Measurements from ENCODE around the gene GCN1.

GCN1 gene

DNA sequence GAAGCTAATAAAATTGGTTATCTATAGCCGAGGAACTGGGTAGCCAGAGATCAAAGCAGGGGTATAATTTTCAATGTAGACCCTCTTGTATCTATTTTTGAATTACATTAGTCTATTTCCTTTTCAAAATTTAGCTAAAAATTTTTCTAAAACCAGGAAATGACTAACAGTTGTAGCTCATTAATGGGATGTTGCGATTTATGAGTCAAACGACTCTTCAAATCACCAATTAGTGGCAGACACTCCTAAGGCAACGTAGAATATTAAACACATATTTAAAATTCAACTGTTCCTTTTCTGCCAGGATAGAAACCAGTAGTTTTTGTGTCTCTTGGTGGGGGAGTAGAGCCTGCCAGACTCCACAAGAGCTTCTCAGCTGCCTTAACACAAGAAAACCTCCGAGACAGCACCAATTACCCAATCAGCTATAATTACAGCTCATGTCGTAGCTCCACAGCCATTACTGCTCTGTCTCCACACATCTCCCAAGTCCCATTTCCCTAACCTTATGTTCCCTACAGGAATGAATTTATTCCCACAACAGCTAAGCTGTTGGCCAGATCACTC lies 26.9 kb downstream of the GCN1 start:
- no peaks in the 10 kb centered on the region for H3K27me3 ChIP-seq (ENCODE audit: control insufficient read depth in 1 of 2, insufficient read depth in 2 of 2, low read length in 2 of 2)
- H3K9me3 ChIP-seq (ENCODE audit: control insufficient read depth in 1 of 2, low read length in 2 of 2) = no peaks in the 10 kb centered on the region
- no peak overlapping the region for H3K4me3 ChIP-seq (ENCODE audit: low read depth in 1 of 2, low read length in 2 of 2)
- no peak overlapping the region for H3K27ac ChIP-seq (ENCODE audit: low read depth, low read length)
- H3K9ac ChIP-seq (ENCODE audit: low read depth in 1 of 2, low read length in 2 of 2) = no peak overlapping the region
- no peaks in the 10 kb centered on the region for H3K4me1 ChIP-seq (ENCODE audit: control insufficient read depth in 1 of 2, insufficient read depth in 2 of 2, low read length in 2 of 2)
- H3K36me3 ChIP-seq (ENCODE audit: control insufficient read depth in 1 of 2, insufficient read depth in 2 of 2, low read length in 2 of 2) = peaks cover 44 to 79% of the 10 kb centered on the region in 2 donors

DNA sequence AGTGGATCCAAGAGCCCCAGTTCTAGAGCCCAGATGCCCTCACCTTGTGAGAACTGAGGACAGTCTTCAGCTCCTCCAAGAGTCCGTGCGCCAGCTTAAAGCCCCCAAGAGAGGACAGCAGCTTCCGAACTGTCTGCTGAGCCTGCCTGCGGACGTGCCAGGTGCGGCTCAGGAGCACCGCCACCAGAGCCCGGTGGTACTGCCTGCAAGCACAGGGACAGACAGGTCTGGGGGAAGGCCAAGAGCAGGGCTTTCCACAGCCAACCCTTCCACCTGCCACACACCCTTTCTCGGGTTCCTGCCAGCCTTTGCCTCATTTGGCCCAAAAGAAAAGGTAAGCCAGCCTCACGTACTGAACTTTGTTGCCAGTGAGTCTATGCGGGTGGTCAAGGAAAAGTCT lies 30.2 kb downstream of the GCN1 start:
- H3K27me3 ChIP-seq (ENCODE audit: control insufficient read depth in 1 of 2, insufficient read depth in 2 of 2, low read length in 2 of 2) = no peaks in the 10 kb centered on the region
- no peak overlapping the region for H3K27ac ChIP-seq (ENCODE audit: low read depth, low read length)
- H3K9ac ChIP-seq (ENCODE audit: low read depth in 1 of 2, low read length in 2 of 2) = no peak overlapping the region
- no peak overlapping the region for H3K4me3 ChIP-seq (ENCODE audit: low read depth in 1 of 2, low read length in 2 of 2)
- peaks cover 58 to 81% of the 10 kb centered on the region in 2 donors for H3K36me3 ChIP-seq (ENCODE audit: control insufficient read depth in 1 of 2, insufficient read depth in 2 of 2, low read length in 2 of 2)
- H3K9me3 ChIP-seq (ENCODE audit: control insufficient read depth in 1 of 2, low read length in 2 of 2) = no peaks in the 10 kb centered on the region
- H3K4me1 ChIP-seq (ENCODE audit: control insufficient read depth in 1 of 2, insufficient read depth in 2 of 2, low read length in 2 of 2) = no peaks in the 10 kb centered on the region

DNA sequence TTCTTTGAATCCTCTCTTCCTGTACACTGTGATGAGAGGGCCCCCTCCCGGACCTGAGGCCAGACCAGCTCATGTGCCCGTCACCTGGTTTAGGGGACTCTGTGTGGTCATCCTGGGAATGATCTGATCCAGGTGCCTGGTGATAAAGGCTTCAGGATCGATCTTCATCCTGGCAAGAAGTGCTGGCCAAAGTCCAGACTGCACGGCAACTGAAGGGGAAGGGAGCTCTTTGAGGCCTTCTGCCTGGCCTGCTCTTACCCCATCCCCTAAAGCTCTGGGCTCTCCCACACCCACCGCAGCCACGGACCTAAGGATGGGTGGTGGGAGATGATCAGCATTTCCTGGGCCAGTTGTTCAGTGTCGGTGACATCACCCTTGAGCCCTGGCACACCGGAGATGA lies 31.8 kb downstream of the GCN1 start:
- Histone ChIP-seq H3K4me1 (ENCODE audit: control insufficient read depth in 1 of 2, insufficient read depth in 2 of 2, low read length in 2 of 2) (no peaks in the 10 kb centered on the region), H3K9me3 (ENCODE audit: control insufficient read depth in 1 of 2, low read length in 2 of 2) (no peaks in the 10 kb centered on the region), H3K4me3 (ENCODE audit: low read depth in 1 of 2, low read length in 2 of 2) (no peak overlapping the region), H3K27ac (ENCODE audit: low read depth, low read length) (no peak overlapping the region), H3K27me3 (ENCODE audit: control insufficient read depth in 1 of 2, insufficient read depth in 2 of 2, low read length in 2 of 2) (no peaks in the 10 kb centered on the region), H3K36me3 (ENCODE audit: control insufficient read depth in 1 of 2, insufficient read depth in 2 of 2, low read length in 2 of 2) (peaks cover 54 to 79% of the 10 kb centered on the region in 2 donors), H3K9ac (ENCODE audit: low read depth in 1 of 2, low read length in 2 of 2) (no peak overlapping the region)

DNA sequence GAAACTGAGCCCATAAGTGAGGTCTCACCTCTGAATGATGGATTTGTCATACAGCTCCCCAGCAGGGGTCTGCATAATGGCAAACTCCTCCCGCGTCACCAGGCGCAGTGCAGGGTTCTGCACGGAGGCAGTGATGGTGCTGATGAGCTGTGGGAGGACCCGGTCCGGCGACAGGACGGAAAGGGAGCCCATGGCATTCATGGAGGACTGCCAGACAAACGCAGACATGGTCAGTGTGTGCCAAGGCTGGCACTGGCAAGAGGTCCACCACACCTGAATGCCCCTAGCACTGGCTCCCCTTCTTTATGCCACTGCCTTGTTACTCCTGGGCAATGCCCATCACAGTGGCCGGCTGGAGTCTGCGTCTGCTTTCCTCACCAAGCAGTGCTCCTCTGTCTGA lies 32.7 kb downstream of the GCN1 start:
- Histone ChIP-seq H3K4me1 (ENCODE audit: control insufficient read depth in 1 of 2, insufficient read depth in 2 of 2, low read length in 2 of 2) (no peaks in the 10 kb centered on the region), H3K4me3 (ENCODE audit: low read depth in 1 of 2, low read length in 2 of 2) (no peak overlapping the region), H3K36me3 (ENCODE audit: control insufficient read depth in 1 of 2, insufficient read depth in 2 of 2, low read length in 2 of 2) (peaks cover 59 to 81% of the 10 kb centered on the region in 2 donors), H3K27me3 (ENCODE audit: control insufficient read depth in 1 of 2, insufficient read depth in 2 of 2, low read length in 2 of 2) (no peaks in the 10 kb centered on the region), H3K9me3 (ENCODE audit: control insufficient read depth in 1 of 2, low read length in 2 of 2) (no peaks in the 10 kb centered on the region), H3K27ac (ENCODE audit: low read depth, low read length) (no peak overlapping the region), H3K9ac (ENCODE audit: low read depth in 1 of 2, low read length in 2 of 2) (no peak overlapping the region)

DNA sequence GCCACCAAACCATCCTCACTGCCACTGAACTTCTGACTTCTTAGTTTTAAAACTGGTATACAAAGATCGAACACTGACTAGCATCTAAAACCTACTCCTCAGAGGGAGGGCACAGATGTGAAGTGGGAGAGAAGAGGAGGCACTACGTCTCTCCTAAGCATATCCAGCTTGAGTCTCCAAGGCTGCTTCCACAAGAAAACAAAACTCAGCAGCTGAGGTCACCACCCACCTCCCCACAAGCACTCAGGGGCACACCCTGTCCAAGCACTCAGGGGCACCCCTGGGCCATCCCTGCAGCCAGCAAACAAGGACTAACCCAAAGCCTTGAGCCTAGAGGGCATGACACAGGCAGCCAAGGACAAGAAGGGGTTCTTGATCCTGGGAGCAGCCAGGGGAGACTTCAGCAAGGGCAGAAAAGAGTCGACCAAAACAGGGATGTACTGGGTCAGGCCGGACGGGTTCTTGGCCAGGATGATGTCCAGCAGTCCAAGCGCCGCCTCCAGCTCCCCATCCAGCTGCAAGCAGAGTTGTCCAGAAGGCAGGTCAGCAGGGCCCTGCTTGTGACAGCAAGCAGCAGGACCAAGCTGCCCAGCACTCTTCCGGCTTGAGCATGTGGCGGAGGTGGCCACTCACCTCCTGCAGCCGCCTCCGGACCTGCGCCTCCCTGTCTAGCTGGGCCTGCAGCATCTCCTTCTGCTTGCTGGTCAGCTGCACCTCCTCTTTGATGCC lies 34.8 kb downstream of the GCN1 start:
- no peaks in the 10 kb centered on the region for H3K4me1 ChIP-seq (ENCODE audit: control insufficient read depth in 1 of 2, insufficient read depth in 2 of 2, low read length in 2 of 2)
- no peaks in the 10 kb centered on the region for H3K27me3 ChIP-seq (ENCODE audit: control insufficient read depth in 1 of 2, insufficient read depth in 2 of 2, low read length in 2 of 2)
- H3K36me3 ChIP-seq (ENCODE audit: control insufficient read depth in 1 of 2, insufficient read depth in 2 of 2, low read length in 2 of 2) = peaks cover 75 to 96% of the 10 kb centered on the region in 2 donors
- H3K9ac ChIP-seq (ENCODE audit: low read depth in 1 of 2, low read length in 2 of 2) = no peak overlapping the region
- no peaks in the 10 kb centered on the region for H3K9me3 ChIP-seq (ENCODE audit: control insufficient read depth in 1 of 2, low read length in 2 of 2)
- H3K27ac ChIP-seq (ENCODE audit: low read depth, low read length) = no peak overlapping the region
- H3K4me3 ChIP-seq (ENCODE audit: low read depth in 1 of 2, low read length in 2 of 2) = no peak overlapping the region

DNA sequence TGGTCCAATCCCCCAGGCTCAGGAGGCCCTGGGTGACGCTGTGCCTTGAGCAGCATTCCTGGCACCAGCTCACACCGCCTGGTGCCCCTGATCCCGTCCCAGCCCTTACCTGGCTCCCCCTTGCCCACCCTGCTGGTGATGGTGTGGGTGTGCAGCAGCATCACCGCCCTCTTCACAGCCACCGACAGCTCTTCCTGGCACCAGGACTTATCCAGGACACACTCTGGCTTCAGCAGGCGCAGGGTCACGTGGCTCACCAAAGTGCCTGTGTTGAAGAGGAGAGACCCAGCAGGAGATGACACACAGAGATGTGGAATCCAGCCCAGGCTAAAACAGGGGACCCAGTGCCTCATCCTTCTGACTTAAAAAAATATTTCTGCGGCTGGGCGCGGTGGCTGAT lies 36.2 kb downstream of the GCN1 start:
- H3K9me3 ChIP-seq (ENCODE audit: control insufficient read depth in 1 of 2, low read length in 2 of 2) = no peaks in the 10 kb centered on the region
- H3K9ac ChIP-seq (ENCODE audit: low read depth in 1 of 2, low read length in 2 of 2) = no peak overlapping the region
- H3K27ac ChIP-seq (ENCODE audit: low read depth, low read length) = no peak overlapping the region
- H3K27me3 ChIP-seq (ENCODE audit: control insufficient read depth in 1 of 2, insufficient read depth in 2 of 2, low read length in 2 of 2) = no peaks in the 10 kb centered on the region
- no peaks in the 10 kb centered on the region for H3K4me1 ChIP-seq (ENCODE audit: control insufficient read depth in 1 of 2, insufficient read depth in 2 of 2, low read length in 2 of 2)
- H3K36me3 ChIP-seq (ENCODE audit: control insufficient read depth in 1 of 2, insufficient read depth in 2 of 2, low read length in 2 of 2) = peaks cover 72 to 97% of the 10 kb centered on the region in 2 donors
- no peak overlapping the region for H3K4me3 ChIP-seq (ENCODE audit: low read depth in 1 of 2, low read length in 2 of 2)

DNA sequence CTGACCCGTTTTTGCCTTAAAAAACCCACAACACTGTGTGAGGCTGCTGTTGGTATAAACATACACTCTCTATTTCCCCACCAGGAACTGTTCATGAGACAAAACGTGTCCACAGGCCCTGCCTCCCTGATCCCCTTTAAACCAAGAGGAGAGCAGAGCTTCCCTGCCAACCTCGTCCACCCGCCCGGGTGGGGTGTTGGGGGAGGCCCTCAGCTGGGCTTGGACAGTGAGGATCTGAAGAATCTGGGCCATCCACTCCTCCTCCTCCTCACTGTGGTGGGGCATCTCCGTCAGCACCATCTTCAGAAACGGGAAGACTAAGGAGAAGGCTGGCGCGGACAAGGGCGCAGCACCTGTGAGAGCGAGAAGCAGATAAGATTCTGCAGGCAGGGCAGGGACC lies 36.8 kb downstream of the GCN1 start:
- Histone ChIP-seq H3K27ac (ENCODE audit: low read depth, low read length) (no peak overlapping the region), H3K4me1 (ENCODE audit: control insufficient read depth in 1 of 2, insufficient read depth in 2 of 2, low read length in 2 of 2) (no peaks in the 10 kb centered on the region), H3K9ac (ENCODE audit: low read depth in 1 of 2, low read length in 2 of 2) (no peak overlapping the region), H3K36me3 (ENCODE audit: control insufficient read depth in 1 of 2, insufficient read depth in 2 of 2, low read length in 2 of 2) (peaks cover 72 to 96% of the 10 kb centered on the region in 2 donors), H3K27me3 (ENCODE audit: control insufficient read depth in 1 of 2, insufficient read depth in 2 of 2, low read length in 2 of 2) (no peaks in the 10 kb centered on the region), H3K4me3 (ENCODE audit: low read depth in 1 of 2, low read length in 2 of 2) (no peak overlapping the region), H3K9me3 (ENCODE audit: control insufficient read depth in 1 of 2, low read length in 2 of 2) (no peaks in the 10 kb centered on the region)

DNA sequence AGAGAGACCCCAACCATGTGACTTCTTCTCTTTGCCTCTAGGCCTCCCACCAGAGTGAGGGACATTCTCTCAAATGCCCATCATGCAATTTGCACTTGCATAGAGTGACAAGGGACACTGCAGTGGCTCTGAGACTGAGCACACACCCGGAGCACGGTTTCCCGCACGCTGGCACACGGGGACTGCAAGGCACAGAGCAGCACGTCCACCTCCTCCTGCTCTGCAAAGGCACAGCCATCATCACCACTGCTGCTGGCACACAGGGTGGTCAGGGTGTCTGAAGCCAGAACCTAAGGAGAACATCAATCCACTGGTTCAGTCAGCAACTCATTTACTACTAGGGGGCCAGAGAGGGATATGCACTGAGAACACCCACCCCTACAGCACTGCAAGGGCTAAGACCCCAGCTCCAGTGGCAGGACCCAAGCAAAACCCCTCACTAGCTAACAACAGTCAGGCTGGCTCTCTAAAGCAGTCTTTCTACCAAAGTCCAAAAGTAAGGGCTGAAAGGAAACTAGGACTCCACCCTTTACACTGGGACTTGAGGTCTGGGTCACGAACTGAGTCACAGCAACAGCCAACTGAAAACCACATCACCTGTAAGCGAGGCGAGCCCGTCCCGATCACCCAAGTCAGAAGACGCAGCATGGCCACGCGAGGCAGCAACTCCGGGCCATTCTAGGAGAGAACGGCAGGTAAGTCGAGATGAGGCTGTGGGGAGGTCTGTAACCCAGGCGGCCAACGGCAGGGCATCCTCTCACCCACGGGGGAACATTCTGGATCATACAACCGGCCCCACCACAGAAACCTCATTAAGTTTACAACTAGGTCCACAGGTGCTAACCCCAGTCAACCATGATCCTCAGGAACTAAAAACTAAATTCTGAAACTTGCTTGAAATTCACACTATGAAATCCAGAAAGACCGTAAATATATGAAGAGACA lies 37.9 kb downstream of the GCN1 start:
- no peaks in the 10 kb centered on the region for H3K27me3 ChIP-seq (ENCODE audit: control insufficient read depth in 1 of 2, insufficient read depth in 2 of 2, low read length in 2 of 2)
- no peak overlapping the region for H3K27ac ChIP-seq (ENCODE audit: low read depth, low read length)
- no peak overlapping the region for H3K9ac ChIP-seq (ENCODE audit: low read depth in 1 of 2, low read length in 2 of 2)
- no peaks in the 10 kb centered on the region for H3K9me3 ChIP-seq (ENCODE audit: control insufficient read depth in 1 of 2, low read length in 2 of 2)
- H3K4me1 ChIP-seq (ENCODE audit: control insufficient read depth in 1 of 2, insufficient read depth in 2 of 2, low read length in 2 of 2) = no peaks in the 10 kb centered on the region
- H3K4me3 ChIP-seq (ENCODE audit: low read depth in 1 of 2, low read length in 2 of 2) = no peak overlapping the region
- H3K36me3 ChIP-seq (ENCODE audit: control insufficient read depth in 1 of 2, insufficient read depth in 2 of 2, low read length in 2 of 2) = peaks cover 61 to 88% of the 10 kb centered on the region in 2 donors

DNA sequence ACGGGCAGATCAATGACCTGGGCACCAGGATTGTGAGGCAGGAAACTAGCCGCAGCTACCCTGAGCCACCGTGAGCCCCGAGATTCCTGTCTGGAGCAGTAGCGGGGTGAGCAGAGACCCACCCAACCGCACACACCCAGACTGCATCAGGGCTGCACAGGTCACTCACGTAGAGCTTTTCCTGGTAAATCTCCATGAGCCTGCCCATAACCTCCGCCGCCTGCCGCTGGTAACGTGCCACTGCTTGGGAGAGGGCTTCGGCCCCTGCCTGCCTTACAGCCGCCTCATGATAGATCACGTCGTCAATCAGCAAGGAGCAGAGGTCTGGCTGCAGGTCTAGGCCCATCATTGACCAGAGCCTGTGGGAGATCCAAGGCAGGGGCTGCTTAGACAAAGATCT lies 39.4 kb downstream of the GCN1 start:
- Histone ChIP-seq H3K27ac (ENCODE audit: low read depth, low read length) (no peak overlapping the region), H3K9ac (ENCODE audit: low read depth in 1 of 2, low read length in 2 of 2) (no peak overlapping the region), H3K4me3 (ENCODE audit: low read depth in 1 of 2, low read length in 2 of 2) (no peak overlapping the region), H3K27me3 (ENCODE audit: control insufficient read depth in 1 of 2, insufficient read depth in 2 of 2, low read length in 2 of 2) (no peaks in the 10 kb centered on the region), H3K4me1 (ENCODE audit: control insufficient read depth in 1 of 2, insufficient read depth in 2 of 2, low read length in 2 of 2) (no peaks in the 10 kb centered on the region), H3K36me3 (ENCODE audit: control insufficient read depth in 1 of 2, insufficient read depth in 2 of 2, low read length in 2 of 2) (peaks cover 47 to 86% of the 10 kb centered on the region in 2 donors), H3K9me3 (ENCODE audit: control insufficient read depth in 1 of 2, low read length in 2 of 2) (no peaks in the 10 kb centered on the region)

DNA sequence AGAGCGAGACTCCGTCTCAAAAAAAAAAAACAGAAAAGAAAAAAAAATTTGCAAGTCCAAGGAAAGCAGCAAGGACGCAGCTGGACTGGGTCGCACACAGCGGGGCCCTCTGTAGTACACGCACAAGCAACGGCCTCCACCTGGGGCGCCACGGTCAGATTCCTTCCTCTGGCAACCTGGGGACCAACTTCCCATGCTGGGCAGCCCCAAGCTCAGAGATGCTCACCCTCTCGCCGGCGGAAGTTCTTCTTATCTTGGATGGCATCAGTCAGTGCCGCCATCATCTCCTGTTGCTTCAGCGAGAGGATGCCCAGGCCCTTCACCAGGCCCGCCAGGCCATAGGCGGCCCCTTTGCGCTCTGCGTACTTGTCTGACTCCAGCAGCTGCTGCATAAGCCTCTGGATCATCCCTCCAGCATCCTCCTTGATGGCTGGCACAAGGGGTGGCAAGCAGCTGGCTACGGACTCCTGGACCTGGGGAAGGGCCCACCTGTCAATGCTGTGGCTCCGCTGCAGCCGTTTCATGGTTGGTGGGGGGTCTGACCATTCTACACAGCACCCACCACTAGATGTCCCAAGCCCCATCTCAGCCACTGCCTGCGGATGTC lies 43.5 kb downstream of the GCN1 start:
- H3K27ac ChIP-seq (ENCODE audit: low read depth, low read length) = no peak overlapping the region
- no peak overlapping the region for H3K9ac ChIP-seq (ENCODE audit: low read depth in 1 of 2, low read length in 2 of 2)
- H3K27me3 ChIP-seq (ENCODE audit: control insufficient read depth in 1 of 2, insufficient read depth in 2 of 2, low read length in 2 of 2) = no peaks in the 10 kb centered on the region
- H3K4me1 ChIP-seq (ENCODE audit: control insufficient read depth in 1 of 2, insufficient read depth in 2 of 2, low read length in 2 of 2) = no peaks in the 10 kb centered on the region
- H3K9me3 ChIP-seq (ENCODE audit: control insufficient read depth in 1 of 2, low read length in 2 of 2) = no peaks in the 10 kb centered on the region
- H3K4me3 ChIP-seq (ENCODE audit: low read depth in 1 of 2, low read length in 2 of 2) = no peak overlapping the region
- peaks cover 42 to 89% of the 10 kb centered on the region in 2 donors for H3K36me3 ChIP-seq (ENCODE audit: control insufficient read depth in 1 of 2, insufficient read depth in 2 of 2, low read length in 2 of 2)

Data from duodenal mucosa (tissue), 2 donors.